Osteocyte (in vitro differentiated cells): Measurements from ENCODE around the gene SYNRG. TPM values are rescaled to one million over a fixed set of nuclear protein-coding genes. Genes with fewer than 3 reads are reported as not detected.
A peak's percentile ranks its signal among the peaks of the same experiment; 100 is the strongest.

Experiments
- DNase-seq: peaks from one replicate; pipeline ENCODE4 v3.0.0; 2021; ENCODE audit warnings: mixed read lengths; ENCODE audit not compliant: unreplicated experiment; ENCODE audit errors: extremely low spot score
- H3K27ac Mint-ChIP-seq: one replicate; pipeline ENCODE4 v1.8.0; 2021; ENCODE audit warnings: mild to moderate bottlenecking, mixed read lengths; ENCODE audit not compliant: unreplicated experiment
- H3K27me3 Mint-ChIP-seq: one replicate; pipeline ENCODE4 v1.8.0; 2021; ENCODE audit warnings: mixed read lengths; ENCODE audit not compliant: unreplicated experiment
- H3K36me3 Mint-ChIP-seq: one replicate; pipeline ENCODE4 v1.8.0; 2021; ENCODE audit warnings: mixed read lengths; ENCODE audit not compliant: unreplicated experiment
- H3K4me1 Mint-ChIP-seq: one replicate; pipeline ENCODE4 v1.8.0; 2021; ENCODE audit warnings: mixed read lengths; ENCODE audit not compliant: unreplicated experiment
- H3K4me3 Mint-ChIP-seq: one replicate; pipeline ENCODE4 v1.8.0; 2021; ENCODE audit warnings: mild to moderate bottlenecking, moderate library complexity, mixed read lengths; ENCODE audit not compliant: unreplicated experiment
- H3K9me3 Mint-ChIP-seq: one replicate; pipeline ENCODE4 v1.8.0; 2021; ENCODE audit warnings: mixed read lengths; ENCODE audit not compliant: unreplicated experiment
- CTCF ChIP-seq: fragments of 200-600 bp; sonication (generic); IDR thresholded peaks from 2 replicates; pipeline ENCODE4 v1.5.0; 2021; ENCODE audit warnings: antibody characterized with exemption, mild to moderate bottlenecking, moderate library complexity
- total RNA-seq: library from RNA; stranded (reverse); gene quantifications from 2 replicates; pipeline ENCODE4 v1.2.1, GENCODE V29; 2021

Gene SYNRG
- total RNA-seq, 1 donor from 2014 or later = 51.9 TPM

DNA sequence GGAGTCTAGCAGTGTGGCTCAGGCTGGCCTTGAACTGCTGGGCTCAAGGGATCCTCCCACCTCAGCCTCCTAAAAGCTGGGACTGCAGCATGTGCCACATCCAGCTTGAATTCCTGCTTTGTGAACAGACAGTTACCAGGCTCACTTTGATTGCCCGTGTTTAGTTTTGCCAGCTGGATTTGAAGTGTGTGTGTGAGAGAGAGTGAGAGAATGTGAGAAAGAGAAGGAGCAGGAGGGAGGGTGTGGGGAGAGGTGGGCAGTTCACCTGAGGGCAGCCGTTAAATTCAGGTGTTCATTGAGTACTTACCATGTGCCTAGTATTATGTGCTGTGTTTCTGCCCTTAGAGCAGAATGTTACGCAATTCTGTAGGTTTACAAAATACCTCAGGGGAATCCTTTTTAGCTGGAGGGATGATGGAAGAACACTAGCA is 114.8 kb downstream of the SYNRG start:
- Mint-ChIP-seq H3K4me1 (peaks cover 57% of the 10 kb centered on the region), H3K27me3 (no peaks in the 10 kb centered on the region), H3K9me3 (no peaks in the 10 kb centered on the region), H3K27ac (peak overlapping the region; percentile 93), H3K36me3 (no peaks in the 10 kb centered on the region), H3K4me3 (peak overlapping the region; percentile 3)
- DNase-seq = no peak
- no peak for TF ChIP-seq CTCF

GRCh38 chr17:37493249-37494027 is 115.8 kb downstream of the SYNRG start:
- no peak for TF ChIP-seq CTCF
- DNase-seq = no peak
- H3K36me3 Mint-ChIP-seq = no peaks in the 10 kb centered on the region
- H3K4me1 Mint-ChIP-seq = peaks cover 63% of the 10 kb centered on the region
- H3K27ac Mint-ChIP-seq = peak overlapping the region; percentile 93
- H3K9me3 Mint-ChIP-seq = no peaks in the 10 kb centered on the region
- H3K4me3 Mint-ChIP-seq = no peak overlapping the region
- H3K27me3 Mint-ChIP-seq = no peaks in the 10 kb centered on the region

- Mint-ChIP-seq H3K27ac (peak overlapping the region; percentile 93), H3K4me1 (peaks cover 69% of the 10 kb centered on the region), H3K27me3 (no peaks in the 10 kb centered on the region), H3K4me3 (peak overlapping the region; percentile 89), H3K36me3 (no peaks in the 10 kb centered on the region), H3K9me3 (no peaks in the 10 kb centered on the region)
- TF ChIP-seq CTCF = no peak
- DNase-seq = no peak
Measured at GRCh38 chr17:37492167-37492566, 117.1 kb downstream of the SYNRG start.

GRCh38 chr17:37490638-37491614 is 118.3 kb downstream of the SYNRG start:
- Mint-ChIP-seq H3K4me3 (peak overlapping the region; percentile 89), H3K9me3 (no peaks in the 10 kb centered on the region), H3K36me3 (no peaks in the 10 kb centered on the region), H3K4me1 (peaks cover 70% of the 10 kb centered on the region), H3K27me3 (no peaks in the 10 kb centered on the region), H3K27ac (peak overlapping the region; percentile 93)
- no peak for TF ChIP-seq CTCF
- DNase-seq = no peak
